Measurements from ENCODE around the gene OSBP2. TPM values are rescaled to one million over a fixed set of nuclear protein-coding genes. Genes with fewer than 3 reads are reported as not detected.
A peak's percentile ranks its signal among the peaks of the same experiment; 100 is the strongest.

The OSBP2 gene
- total RNA-seq, 1 donor from 2014 or later, result 19.4 TPM

DNA sequence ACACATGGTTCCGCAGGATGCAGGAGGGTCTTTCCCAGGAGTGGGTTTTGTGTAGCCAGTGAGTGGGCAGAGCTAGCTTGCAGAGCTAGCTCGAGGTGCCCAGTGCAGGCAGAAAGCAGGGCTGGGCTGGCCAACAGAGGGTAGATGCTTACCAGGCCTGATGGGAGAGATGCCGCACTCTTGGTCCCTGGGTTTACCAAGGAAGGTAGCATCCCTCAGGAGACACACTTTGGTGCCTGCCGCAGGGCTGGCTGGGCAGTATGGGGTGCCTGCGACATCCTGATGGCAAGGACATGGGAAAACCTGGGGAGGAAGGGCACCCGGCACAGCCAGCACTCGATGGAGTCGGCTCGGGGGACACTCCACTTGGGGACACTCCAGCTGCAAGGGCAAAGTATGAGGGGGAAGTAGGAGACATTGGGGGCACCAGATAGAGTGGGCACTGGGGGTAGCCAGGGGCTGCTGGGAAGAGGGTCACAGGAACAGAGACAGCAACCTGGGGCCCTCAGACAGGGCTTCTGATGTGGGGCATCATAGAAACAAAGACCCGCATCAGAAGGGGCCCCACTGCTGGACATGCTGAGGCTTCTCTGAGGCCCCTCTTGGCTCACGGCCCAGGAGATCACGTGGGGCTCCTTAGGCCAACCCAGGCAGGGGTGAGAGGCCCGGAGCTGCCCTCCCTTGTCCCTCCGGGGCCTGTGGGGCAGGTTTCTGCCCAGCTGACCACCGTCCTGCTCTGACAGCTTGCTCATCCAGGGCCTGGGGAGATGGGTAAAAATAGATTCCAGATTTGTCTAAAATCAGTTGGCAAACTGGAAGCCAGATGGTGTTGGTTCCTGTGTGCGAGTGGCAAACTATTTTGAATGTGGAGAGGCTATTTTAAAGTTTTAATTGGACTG is 184.1 kb downstream of the OSBP2 start:
- no peak for DNase-seq (ENCODE audit: low read depth in 2 of 2)

GRCh38 chr22:30879415-30879797 is 184.7 kb downstream of the OSBP2 start:
- no peak for DNase-seq (ENCODE audit: low read depth in 2 of 2)

DNA sequence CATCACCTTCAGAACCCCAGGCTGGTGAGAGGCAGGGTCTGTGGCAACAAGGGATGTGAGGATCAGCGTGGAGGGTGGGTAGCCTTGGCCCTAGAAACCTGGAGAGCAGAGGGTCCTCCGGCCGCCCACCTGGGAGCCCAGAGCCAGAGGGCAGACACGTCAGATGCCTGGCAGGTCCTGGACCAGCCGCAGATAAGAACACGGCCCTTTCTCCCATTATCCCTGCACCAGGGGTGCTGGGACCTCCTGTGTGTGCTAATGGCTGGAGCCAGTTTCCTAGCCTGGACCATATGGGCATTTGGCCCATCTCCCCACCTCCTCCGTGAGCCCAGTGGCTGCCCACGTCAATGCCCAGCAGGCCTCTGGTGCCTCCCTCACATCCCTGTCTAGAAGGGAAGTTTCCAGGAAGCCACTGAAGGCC is 185.5 kb downstream of the OSBP2 start:
- DNase-seq (ENCODE audit: low read depth in 2 of 2), result no peak

DNA sequence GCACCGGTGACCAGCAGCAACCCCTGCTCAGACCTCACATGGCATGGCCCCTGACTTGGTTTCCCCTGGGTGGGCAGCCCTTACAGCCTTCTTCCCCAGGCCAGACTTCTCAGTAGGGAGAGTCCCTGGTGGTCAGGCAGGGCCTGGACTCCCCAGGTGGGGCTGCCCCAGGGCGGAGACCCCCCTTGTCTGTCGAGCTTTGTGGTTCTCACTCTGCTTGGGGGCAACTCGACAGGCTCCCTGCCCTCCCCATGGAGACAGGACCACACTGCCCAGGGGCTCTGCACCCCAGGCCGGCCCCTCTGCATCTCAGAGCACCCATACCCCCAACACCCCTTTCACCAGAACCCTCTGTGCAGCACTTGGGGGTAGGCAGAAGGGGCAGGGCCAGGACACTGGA is 186.2 kb downstream of the OSBP2 start:
- DNase-seq (ENCODE audit: low read depth in 2 of 2), result no peak

- no peak for DNase-seq (ENCODE audit: low read depth in 2 of 2)
Observed at GRCh38 chr22:30881361-30882183, 186.9 kb downstream of the OSBP2 start.

GRCh38 chr22:30882184-30882717 is 187.6 kb downstream of the OSBP2 start:
- DNase-seq (ENCODE audit: low read depth in 2 of 2), result no peak

DNA sequence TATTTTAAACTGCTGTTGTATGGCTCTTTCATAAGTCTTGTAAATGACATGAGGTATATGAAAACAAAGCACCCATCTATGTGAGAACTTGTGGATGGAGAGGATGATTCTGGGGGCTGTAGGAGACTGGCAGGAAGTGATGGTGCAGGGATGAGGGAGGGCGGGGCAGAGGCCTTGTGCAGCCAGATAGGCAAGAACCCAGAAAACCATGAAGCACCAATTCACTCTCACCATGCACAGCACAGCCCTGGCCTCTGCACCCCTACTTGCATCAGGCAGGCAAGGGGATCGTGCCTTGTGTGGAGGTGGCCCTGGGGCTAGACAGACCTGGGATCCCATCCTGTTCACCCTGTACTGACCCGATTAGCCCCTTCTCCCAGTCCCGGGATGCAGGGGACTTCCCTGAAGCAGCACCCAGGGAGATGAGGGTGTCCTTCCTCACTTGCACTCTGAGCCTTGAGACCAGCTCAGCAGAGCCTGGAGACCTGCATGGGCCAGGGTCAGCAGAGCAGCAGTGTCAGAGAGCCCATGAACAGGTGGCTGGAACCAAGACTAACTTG is 188.4 kb downstream of the OSBP2 start:
- no peak for DNase-seq (ENCODE audit: low read depth in 2 of 2)

- no peak for DNase-seq (ENCODE audit: low read depth in 2 of 2)
Observed at GRCh38 chr22:30883586-30884145, 189.0 kb downstream of the OSBP2 start.

DNA sequence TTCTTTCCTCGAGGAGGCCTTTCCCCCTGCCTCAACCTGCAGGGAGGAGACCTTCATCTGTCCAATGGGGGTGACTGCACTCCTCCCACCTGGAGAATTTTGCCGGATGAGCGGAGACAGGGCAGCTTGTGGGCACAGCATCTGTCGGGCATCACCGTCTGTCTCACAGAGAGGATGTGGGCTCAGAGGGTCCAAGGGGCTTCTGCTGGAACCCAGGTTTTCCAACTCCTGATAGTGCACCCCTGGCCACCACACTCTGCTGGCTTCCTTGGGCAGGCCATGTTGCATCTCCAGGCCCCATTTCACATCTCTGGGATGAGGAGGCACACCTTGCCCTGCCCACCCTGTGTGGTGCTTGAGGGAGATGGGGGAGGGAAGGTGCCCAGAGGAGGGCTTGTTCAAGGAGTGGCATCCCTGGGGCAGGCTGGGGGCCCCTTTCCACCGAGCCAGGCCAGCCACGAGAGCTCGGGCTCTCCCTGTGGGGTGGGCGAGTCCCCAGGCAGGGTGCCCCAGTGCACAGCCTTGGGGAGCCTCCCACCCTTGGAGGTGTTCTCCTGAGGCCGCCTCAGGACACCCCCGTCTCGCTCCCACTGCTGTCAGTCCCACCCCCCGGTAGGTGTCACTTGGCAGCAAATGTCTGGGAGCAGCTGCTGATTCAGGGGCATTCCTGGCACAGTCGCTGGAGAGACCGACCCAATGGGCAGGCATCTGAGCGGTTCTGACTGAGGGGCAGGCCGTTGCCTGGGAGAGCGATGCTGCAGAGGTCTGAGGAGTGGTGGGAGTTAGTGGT is 189.7 kb downstream of the OSBP2 start:
- no peak for DNase-seq (ENCODE audit: low read depth in 2 of 2)

GRCh38 chr22:30885001-30885366 is 190.3 kb downstream of the OSBP2 start:
- DNase-seq (ENCODE audit: low read depth in 2 of 2), result no peak

- no peak for DNase-seq (ENCODE audit: low read depth in 2 of 2)
Observed at GRCh38 chr22:30885591-30885990, 190.9 kb downstream of the OSBP2 start.

- DNase-seq (ENCODE audit: low read depth in 2 of 2), result no peak
Observed at GRCh38 chr22:30887453-30887852, 192.8 kb downstream of the OSBP2 start.

- DNase-seq (ENCODE audit: low read depth in 2 of 2), result no peak
Observed at GRCh38 chr22:30887861-30888260, 193.2 kb downstream of the OSBP2 start.

DNA sequence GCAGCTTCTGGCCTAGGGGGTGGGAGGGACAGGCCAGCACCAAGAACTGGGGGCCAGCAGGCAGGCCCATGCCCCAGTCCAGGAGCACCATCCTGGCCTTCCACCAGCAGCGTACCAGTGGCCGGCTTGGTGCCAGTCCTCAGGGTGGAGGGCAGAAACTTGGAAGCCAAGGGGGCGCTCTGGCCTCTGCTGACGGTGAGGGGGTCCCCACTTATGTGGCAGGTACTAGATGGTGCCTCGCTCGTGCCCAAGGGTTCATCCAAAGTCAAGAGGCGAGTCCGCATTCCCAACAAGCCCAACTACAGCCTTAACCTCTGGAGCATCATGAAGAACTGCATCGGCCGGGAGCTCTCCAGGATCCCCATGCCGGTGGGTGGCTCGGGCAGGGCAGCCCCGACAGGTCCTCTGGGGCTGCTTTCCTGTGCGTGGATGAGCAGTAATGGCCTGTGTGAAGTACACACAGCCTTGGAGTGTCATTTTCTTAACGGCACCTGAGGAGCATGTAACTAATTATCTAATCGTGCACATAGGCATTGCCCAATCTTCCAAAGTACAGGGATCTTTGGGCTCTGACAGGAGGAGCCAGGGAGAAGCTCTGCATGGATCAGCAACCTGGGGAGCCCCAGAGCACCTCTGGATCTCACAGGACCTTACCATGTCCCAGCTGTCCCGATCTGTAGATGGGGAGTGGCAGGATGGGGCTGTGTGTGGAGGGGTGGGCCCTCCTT is 194.8 kb downstream of the OSBP2 start:
- DNase-seq (ENCODE audit: low read depth in 2 of 2), result no peak

DNA sequence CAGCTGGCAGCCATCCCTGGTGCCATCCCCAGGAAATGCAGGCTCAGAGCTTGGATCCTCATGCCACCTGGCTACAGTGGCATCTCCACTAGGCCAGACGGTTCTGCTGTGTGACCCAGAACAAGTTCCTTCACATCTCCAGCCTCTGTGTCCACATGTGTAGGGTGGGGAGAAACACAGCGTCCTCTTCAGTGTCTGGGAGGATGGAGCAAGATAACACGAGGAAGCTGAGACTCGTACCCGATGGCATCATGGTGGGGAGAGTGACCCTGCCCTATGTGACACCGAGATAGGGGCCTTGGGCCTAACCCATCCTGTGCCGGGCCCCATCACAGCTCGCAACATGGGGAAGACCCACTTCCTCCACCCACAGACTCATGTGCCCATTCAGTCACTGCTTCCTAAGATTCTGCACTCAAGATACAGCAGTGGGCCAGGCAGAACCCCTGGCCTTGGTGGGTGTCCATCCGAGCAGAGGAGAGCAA is 195.4 kb downstream of the OSBP2 start:
- no peak for DNase-seq (ENCODE audit: low read depth in 2 of 2)

- peak; percentile 5 to 48 for DNase-seq (ENCODE audit: low read depth in 2 of 2)
Observed at GRCh38 chr22:30890686-30891442, 196.2 kb downstream of the OSBP2 start.

DNA sequence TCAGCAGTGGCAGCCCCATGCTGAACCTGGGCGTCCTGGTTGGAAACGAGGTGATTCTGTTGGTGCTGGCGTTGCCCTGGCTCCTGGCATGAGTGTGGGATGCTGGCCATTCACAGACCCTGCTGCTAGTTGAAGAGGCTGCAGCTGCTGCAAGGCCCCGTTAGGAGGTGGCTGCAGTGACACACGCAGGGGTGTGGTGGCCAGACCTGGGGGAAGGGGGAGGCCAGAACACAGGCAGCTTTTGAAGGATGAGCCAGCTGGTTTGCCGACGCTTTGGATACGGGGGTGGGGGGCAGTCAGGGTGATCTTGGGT is 196.7 kb downstream of the OSBP2 start:
- no peak for DNase-seq (ENCODE audit: low read depth in 2 of 2)

DNA sequence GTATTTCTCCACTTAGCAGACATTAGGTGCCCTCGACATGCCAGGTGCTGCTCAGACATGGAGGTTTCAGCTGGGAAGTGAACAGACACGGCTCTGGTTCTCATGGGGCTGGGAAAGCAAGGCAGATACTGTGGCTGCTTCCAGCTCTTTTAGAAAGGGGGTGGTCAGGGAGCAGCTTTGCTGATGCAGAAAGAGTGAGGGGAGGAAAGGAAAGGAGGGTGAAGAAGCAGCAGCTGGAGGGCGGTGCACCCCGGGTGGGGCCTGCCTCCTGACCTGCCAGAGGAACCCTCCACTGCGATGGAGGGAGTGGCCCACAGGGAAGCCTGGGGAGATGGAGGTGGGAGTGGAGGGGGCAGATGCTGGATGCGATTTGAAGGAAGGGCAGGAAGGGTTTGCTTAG is 197.1 kb downstream of the OSBP2 start:
- DNase-seq (ENCODE audit: low read depth in 2 of 2), result no peak

DNA sequence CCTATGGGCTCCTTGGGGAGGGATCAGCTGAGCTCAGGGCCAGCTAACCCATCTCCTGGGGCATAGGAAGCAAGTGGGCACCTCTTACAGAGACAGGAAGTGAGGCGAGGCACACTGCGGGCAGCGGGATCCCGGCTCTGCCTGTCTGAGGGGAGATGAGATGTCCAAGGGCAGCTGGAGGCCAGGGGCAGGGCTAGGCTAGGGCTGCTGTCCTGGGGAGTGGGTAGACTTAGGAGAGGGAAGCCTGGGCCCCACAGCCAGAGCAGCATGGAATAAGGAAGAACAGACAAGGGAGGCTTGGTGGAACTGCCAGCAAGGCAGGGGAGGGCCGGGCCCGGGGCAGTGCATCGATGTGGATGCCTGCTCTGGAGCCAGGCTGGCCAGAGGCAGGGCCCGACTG is 197.6 kb downstream of the OSBP2 start:
- no peak for DNase-seq (ENCODE audit: low read depth in 2 of 2)

Data from dermis microvascular lymphatic vessel endothelial cell (primary cell).